A673 (cell line): ENCODE results near the gene AMOTL1. TPM values are rescaled to one million over a fixed set of nuclear protein-coding genes. Genes with fewer than 3 reads are reported as not detected.

ENCODE experiments used
- BruUV-seq: library from RNA; stranded (reverse); fragments of 400-500 nt; replicated peaks from 2 replicates; lab custom pipeline; 2021; lab: Mats Ljungman, UMichigan
- CTCF ChIA-PET: fragments of 300-600 bp; sonication (Branson Sonifier 250); formaldehyde crosslinking; loops from one replicate; lab custom pipeline; 2022; ENCODE audit warnings: antibody characterized with exemption; lab: Charles Lee
- POLR2A ChIA-PET: fragments of 300-600 bp; sonication (Branson Sonifier 250); formaldehyde crosslinking; loops from one replicate; lab custom pipeline; 2022; ENCODE audit warnings: antibody characterized with exemption; ENCODE audit not compliant: low non-redundant PET; lab: Charles Lee
- DNase-seq: peaks from one replicate; pipeline ENCODE4 v3.0.0-alpha.2; 2015; ENCODE audit warnings: low spot score
- H3K27ac ChIP-seq: fragments of 200-600 bp; sonication (generic); 2 replicates; pipeline ENCODE4 v1.5.1; 2016; ENCODE audit warnings: mixed run types, low read depth, mild to moderate bottlenecking, mixed read lengths, antibody characterized with exemption, low read length; ENCODE audit not compliant: poor library complexity, severe bottlenecking
- H3K27me3 ChIP-seq: fragments of 200-600 bp; sonication (generic); replicated peaks from 2 replicates; pipeline ENCODE4 v1.6.1; 2017; ENCODE audit warnings: mixed run types, low read depth, mild to moderate bottlenecking, mixed read lengths, antibody characterized with exemption, low read length; ENCODE audit not compliant: insufficient read depth, poor library complexity
- H3K36me3 ChIP-seq: fragments of 200-600 bp; sonication (generic); 2 replicates; pipeline ENCODE4 v1.6.1; 2016; ENCODE audit warnings: mixed run types, mild to moderate bottlenecking, mixed read lengths, antibody characterized with exemption, low read length; ENCODE audit not compliant: insufficient read depth, poor library complexity, severe bottlenecking
- H3K4me1 ChIP-seq: fragments of 200-600 bp; sonication (generic); 2 replicates; pipeline ENCODE4 v1.6.1; 2017; ENCODE audit warnings: mixed run types, mild to moderate bottlenecking, mixed read lengths, antibody characterized with exemption, low read length; ENCODE audit not compliant: insufficient read depth, poor library complexity, severe bottlenecking
- H3K4me3 ChIP-seq: fragments of 200-600 bp; sonication (generic); 2 replicates; pipeline ENCODE4 v1.5.1; 2016; ENCODE audit warnings: low read depth, mixed run types, mild to moderate bottlenecking, mixed read lengths, low read length; ENCODE audit not compliant: poor library complexity, severe bottlenecking
- H3K9me3 ChIP-seq: fragments of 200-600 bp; sonication (generic); 2 replicates; pipeline ENCODE4 v1.6.1; 2016; ENCODE audit warnings: mixed run types, low read depth, mild to moderate bottlenecking, mixed read lengths, antibody characterized with exemption, low read length; ENCODE audit not compliant: poor library complexity, severe bottlenecking
- CTCF ChIP-seq: fragments of 300-800, 200-600 bp; sonication (generic); conservative IDR thresholded peaks from 2 replicates; pipeline ENCODE4 v1.5.1; 2017; ENCODE audit warnings: low read depth, mild to moderate bottlenecking, antibody characterized with exemption, low read length, moderate library complexity, mixed read lengths
- EZH2 ChIP-seq: fragments of 200-600 bp; sonication (generic); IDR thresholded peaks from 2 replicates; pipeline ENCODE4 v1.6.1; 2017; ENCODE audit warnings: borderline replicate concordance, low read depth, mild to moderate bottlenecking, mixed read lengths, antibody characterized with exemption, low read length; ENCODE audit not compliant: poor library complexity, severe bottlenecking
- intact Hi-C: fragments of 100-400 bp; cut with micrococcal nuclease; formaldehyde crosslinking; loops from one replicate; pipeline ENCODE4 v1.10.0; 2022; ENCODE audit not compliant: unreplicated experiment
- total RNA-seq: library from RNA; stranded (reverse); gene quantifications from 2 replicates; pipeline ENCODE4 v1.2.3, GENCODE V29; 2021

AMOTL1 gene
- total RNA-seq, 1 experiment from 2014 or later: 68.5 TPM

- no TSS peak for BruUV-seq
- no peaks in the 10 kb centered on the region for H3K9me3 ChIP-seq
- peak; percentile 91 for DNase-seq
- CTCF ChIA-PET: interaction anchor here (0.9 kb wide), 1 partner anchor 142 kb away, joined by 3 read pairs; no protein-coding TSS in a partner anchor
- intact Hi-C loops: loop anchor here (5.0 kb wide), 1 partner anchor 77 kb away; no protein-coding TSS in a partner anchor
- no peak overlapping the region for H3K4me3 ChIP-seq
- H3K27me3 ChIP-seq: no peaks in the 10 kb centered on the region
- POLR2A ChIA-PET: interaction anchor here (0.6 kb wide), 1 partner anchor 56 kb away, joined by 3 read pairs; no protein-coding TSS in a partner anchor
- no peak overlapping the region for H3K27ac ChIP-seq
- peaks cover 34% of the 10 kb centered on the region for H3K4me1 ChIP-seq
- no peaks in the 10 kb centered on the region for H3K36me3 ChIP-seq
- TF ChIP-seq EZH2 (no peak), CTCF (no peak)
Measured at GRCh38 chr11:94734563-94735275, 33.4 kb upstream of the AMOTL1 start.

GRCh38 chr11:94735907-94736306 lies 32.2 kb upstream of the AMOTL1 start:
- DNase-seq: no peak
- Histone ChIP-seq H3K27ac (no peak overlapping the region), H3K36me3 (no peaks in the 10 kb centered on the region), H3K9me3 (no peaks in the 10 kb centered on the region), H3K27me3 (no peaks in the 10 kb centered on the region), H3K4me3 (no peak overlapping the region), H3K4me1 (peaks cover 39% of the 10 kb centered on the region)
- intact Hi-C loops: no loop called here
- ChIA-PET POLR2A (no interaction called here), CTCF (no interaction called here)
- TF ChIP-seq CTCF (no peak), EZH2 (no peak)
- no TSS peak for BruUV-seq

- DNase-seq: no peak
- Histone ChIP-seq H3K9me3 (no peaks in the 10 kb centered on the region), H3K27me3 (no peaks in the 10 kb centered on the region), H3K27ac (no peak overlapping the region), H3K4me3 (no peak overlapping the region), H3K36me3 (no peaks in the 10 kb centered on the region), H3K4me1 (peaks cover 41% of the 10 kb centered on the region)
- BruUV-seq: no TSS peak
- ChIA-PET POLR2A (no interaction called here), CTCF (no interaction called here)
- TF ChIP-seq EZH2: no peak
- no peak for TF ChIP-seq CTCF
- intact Hi-C loops: no loop called here
Measured at GRCh38 chr11:94737171-94737611, 31.0 kb upstream of the AMOTL1 start.
